Lower lobe of right lung (tissue), 2 donors: ENCODE results near the gene MYOC. TPM values are rescaled to one million over a fixed set of nuclear protein-coding genes. Genes with fewer than 3 reads are reported as not detected.

Experiments
- ATAC-seq, 2 donors: fragments of 200-7000 bp; cut with Tn5 transposase; one replicate each; pipeline ENCODE4 v1.9.1; 2020 to 2022; ENCODE audit warnings: mild to moderate bottlenecking in 2 of 2, moderate library complexity in 2 of 2
- DNase-seq: peaks from one replicate; pipeline ENCODE4 v3.0.0-alpha.2; 2020
- H3K27ac ChIP-seq: fragments of 200-600 bp; one replicate; pipeline ENCODE4 v1.8.0; 2022
- H3K27me3 ChIP-seq: fragments of 200-600 bp; one replicate; pipeline ENCODE4 v1.8.0; 2022; ENCODE audit warnings: low read depth
- H3K36me3 ChIP-seq: fragments of 200-600 bp; one replicate; pipeline ENCODE4 v1.8.0; 2022; ENCODE audit warnings: mild to moderate bottlenecking
- H3K4me1 ChIP-seq: fragments of 200-600 bp; one replicate; pipeline ENCODE4 v1.8.0; 2022
- H3K4me3 ChIP-seq: fragments of 200-600 bp; one replicate; pipeline ENCODE4 v1.8.0; 2022; ENCODE audit warnings: mild to moderate bottlenecking
- H3K9me3 ChIP-seq: fragments of 200-600 bp; one replicate; pipeline ENCODE4 v1.8.0; 2022
- intact Hi-C: fragments of 100-400 bp; cut with DNase I; formaldehyde crosslinking; loops from one replicate; pipeline ENCODE4 v1.11.0; 2022
- total RNA-seq: library from RNA; stranded (reverse); fragmentation: NEBNext Ultra II Directional; extraction: Animal tissue kit (Norgen Biotek cat#: 25700); gene quantifications from one replicate; pipeline ENCODE4 v1.2.1, GENCODE V29; 2021
- TF ChIP-seq, protein P1 (sequence below): fragments of 200-600 bp; IDR thresholded peaks from one replicate; pipeline ENCODE4 v1.8.0; 2022; ENCODE audit warnings: antibody characterized with exemption, mild to moderate bottlenecking
- donor health status: DM: no; HTN: yes; CAD: no; lungs with severe emphysema.

The MYOC gene
- total RNA-seq, 1 donor from 2014 or later, result 3.2 TPM

DNA sequence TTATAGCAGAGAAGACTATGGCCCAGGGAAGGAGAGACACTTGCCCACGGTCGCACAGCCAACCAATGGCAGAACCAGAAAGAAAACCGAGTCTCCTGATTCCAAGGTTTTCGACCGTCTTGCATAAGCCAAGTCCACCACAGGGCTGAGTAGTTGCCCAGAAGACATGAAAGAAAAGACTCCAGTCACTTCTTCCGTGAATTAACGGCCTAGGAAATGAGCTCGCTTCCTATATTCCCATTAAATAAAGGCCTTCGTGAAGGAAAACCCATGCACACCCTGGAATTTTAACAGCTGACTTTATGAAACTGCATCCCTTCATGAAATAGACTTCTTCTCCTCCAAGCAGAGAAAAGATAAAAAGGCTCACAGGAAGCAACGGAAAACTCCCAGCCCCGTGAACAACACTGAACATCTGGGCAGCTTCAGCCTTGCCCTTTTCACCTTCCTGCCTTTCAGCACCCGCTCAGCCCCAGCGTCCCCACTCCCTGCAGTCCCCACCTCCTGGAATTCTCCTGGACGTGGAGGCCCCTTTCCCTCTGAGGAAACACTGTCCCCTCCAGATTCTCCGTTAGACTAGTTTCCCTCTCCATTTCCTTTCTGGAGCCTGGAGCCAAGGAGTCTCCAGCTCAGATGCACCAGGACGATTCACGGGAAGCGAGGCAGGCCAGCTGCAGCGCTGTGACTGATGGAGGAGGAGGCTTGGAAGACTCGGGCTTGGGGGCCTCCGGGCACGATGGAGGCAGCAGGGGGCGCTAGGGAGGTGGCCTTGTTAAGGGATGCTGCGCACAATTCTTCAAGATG, 2.7 kb upstream of the MYOC start:
- H3K4me1 ChIP-seq, result peaks cover 26% of the 10 kb centered on the region
- DNase-seq, result peak; percentile 64
- H3K27ac ChIP-seq, result peak overlapping the region; percentile 79
- intact Hi-C loops, result no loop called here
- H3K4me3 ChIP-seq, result peak overlapping the region; percentile 23
- H3K36me3 ChIP-seq, result no peaks in the 10 kb centered on the region
- H3K9me3 ChIP-seq, result no peaks in the 10 kb centered on the region
- peak; percentile 61 to 72 for ATAC-seq
- no peaks in the 10 kb centered on the region for H3K27me3 ChIP-seq
- TF ChIP-seq, protein P1, sequence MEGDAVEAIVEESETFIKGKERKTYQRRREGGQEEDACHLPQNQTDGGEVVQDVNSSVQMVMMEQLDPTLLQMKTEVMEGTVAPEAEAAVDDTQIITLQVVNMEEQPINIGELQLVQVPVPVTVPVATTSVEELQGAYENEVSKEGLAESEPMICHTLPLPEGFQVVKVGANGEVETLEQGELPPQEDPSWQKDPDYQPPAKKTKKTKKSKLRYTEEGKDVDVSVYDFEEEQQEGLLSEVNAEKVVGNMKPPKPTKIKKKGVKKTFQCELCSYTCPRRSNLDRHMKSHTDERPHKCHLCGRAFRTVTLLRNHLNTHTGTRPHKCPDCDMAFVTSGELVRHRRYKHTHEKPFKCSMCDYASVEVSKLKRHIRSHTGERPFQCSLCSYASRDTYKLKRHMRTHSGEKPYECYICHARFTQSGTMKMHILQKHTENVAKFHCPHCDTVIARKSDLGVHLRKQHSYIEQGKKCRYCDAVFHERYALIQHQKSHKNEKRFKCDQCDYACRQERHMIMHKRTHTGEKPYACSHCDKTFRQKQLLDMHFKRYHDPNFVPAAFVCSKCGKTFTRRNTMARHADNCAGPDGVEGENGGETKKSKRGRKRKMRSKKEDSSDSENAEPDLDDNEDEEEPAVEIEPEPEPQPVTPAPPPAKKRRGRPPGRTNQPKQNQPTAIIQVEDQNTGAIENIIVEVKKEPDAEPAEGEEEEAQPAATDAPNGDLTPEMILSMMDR, result peak; percentile 71

DNA sequence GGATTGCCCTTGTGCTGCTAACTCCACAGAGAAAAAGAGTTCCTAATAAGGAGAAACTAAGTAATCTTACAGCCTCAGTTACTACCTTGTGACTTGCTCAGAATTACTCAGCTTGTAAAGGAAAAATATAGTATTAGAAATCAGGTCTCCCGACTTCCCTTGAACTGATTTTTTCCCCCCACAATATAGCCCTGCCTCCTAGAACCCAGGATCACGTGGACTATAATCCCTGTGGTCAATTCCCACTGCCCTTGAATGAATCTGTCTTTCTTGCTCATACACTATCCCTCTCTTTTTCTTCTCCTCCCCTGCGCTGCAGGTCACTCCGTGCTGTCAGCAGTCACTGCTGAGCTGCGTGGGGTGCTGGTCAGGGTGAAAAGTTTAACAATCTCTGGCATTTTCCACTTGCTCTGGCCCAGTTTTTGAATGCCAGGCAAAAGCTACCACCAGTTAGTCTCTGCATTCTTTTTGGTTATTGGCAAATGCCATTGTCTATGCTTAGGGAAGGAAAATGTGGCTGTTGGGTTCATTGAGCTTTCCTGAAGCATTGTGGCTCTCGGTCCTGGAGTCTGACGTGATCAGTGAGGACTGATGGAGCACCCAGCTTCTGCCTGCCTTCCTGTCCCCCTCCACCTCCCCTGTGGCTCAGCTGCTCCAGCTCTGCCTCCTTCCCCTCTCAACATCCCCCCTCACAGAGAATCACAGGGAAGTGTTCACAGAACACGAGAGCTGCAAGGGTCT, 1.9 kb upstream of the MYOC start:
- H3K4me1 ChIP-seq, result peaks cover 26% of the 10 kb centered on the region
- H3K27ac ChIP-seq, result peak overlapping the region; percentile 79
- no peaks in the 10 kb centered on the region for H3K27me3 ChIP-seq
- H3K4me3 ChIP-seq, result no peak overlapping the region
- H3K9me3 ChIP-seq, result no peaks in the 10 kb centered on the region
- ATAC-seq (peak; percentile 34 to 35), DNase-seq (no peak)
- TF ChIP-seq, protein P1, result no peak
- no peaks in the 10 kb centered on the region for H3K36me3 ChIP-seq
- intact Hi-C loops, result no loop called here

DNA sequence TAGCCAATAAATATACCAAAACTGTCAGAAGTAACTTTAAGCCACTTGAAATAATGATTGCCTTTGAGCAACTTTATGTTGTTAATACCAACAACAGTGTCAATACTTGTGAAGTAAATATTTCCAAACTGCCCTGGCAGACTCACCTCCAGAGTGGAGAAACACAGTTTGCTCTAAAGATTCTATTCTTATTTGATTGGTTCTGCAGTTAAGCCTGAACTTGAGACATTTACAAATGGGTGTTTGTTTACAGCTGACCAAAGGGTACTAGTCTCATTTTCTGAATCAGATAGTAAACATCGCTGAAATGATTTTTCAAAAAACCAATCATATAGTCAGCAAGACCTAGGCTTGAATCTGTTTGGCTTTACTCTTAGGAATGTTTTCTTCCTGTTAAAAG, 1.3 kb upstream of the MYOC start:
- DNase-seq (no peak), ATAC-seq (no peak)
- intact Hi-C loops, result no loop called here
- Histone ChIP-seq H3K36me3 (no peaks in the 10 kb centered on the region), H3K27me3 (no peaks in the 10 kb centered on the region), H3K27ac (peak overlapping the region; percentile 79), H3K4me1 (peaks cover 26% of the 10 kb centered on the region), H3K4me3 (no peak overlapping the region), H3K9me3 (no peaks in the 10 kb centered on the region)
- TF ChIP-seq, protein P1, result no peak

DNA sequence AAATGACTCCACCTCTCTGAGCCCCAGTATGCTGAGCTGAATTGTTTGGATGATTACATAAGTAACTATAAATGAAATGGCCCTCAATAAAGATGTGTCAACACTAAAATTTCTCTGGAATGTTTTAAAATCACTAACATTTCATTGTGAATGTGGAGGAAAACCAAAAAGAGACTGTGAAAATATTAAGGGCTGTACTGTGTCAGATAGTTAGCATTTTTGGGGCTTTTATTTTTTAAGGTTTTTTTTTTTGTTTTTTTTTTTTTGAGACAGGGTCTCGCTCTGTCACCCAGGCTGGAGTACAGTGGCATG, 6.3 kb downstream of the MYOC start:
- DNase-seq (no peak), ATAC-seq (no peak)
- Histone ChIP-seq H3K9me3 (no peaks in the 10 kb centered on the region), H3K4me3 (no peak overlapping the region), H3K27me3 (no peaks in the 10 kb centered on the region), H3K27ac (no peak overlapping the region), H3K36me3 (no peaks in the 10 kb centered on the region), H3K4me1 (peaks cover 15% of the 10 kb centered on the region)
- TF ChIP-seq, protein P1, result no peak
- intact Hi-C loops, result no loop called here

DNA sequence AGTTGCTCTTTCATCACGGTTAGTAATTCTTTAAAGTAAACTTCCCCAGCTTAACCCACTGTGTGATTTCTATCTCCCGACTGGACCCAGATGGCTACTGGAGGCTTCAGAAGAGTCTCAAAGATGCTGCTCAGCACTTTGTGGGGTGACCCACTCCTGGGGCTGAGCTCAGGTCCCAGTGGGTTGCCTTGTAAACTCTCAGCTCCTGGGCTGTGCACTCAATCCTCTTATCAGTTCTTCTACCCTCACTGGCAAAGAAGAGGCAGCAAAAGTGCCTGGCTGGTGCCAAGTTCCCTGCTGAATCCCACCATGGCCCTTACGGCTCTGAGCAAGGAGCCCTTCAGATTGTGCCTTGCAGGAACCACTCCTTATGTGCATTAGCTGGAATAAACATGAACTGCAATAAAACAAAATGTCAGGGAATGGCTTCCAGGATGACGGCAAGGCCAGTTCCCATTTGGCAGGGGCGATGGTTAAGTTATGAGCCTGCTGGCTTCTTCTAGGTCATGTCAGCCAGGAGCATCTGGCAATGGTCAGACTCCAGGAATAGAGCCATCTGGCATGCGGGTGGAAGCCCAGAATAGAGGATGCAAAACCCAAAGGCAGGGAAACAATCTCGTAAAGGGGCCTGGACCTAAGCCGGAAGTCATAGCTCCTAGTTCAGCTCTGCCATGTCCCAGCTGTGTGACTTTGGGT, 6.8 kb downstream of the MYOC start:
- Histone ChIP-seq H3K27ac (peak overlapping the region; percentile 71), H3K9me3 (no peaks in the 10 kb centered on the region), H3K27me3 (no peaks in the 10 kb centered on the region), H3K36me3 (no peaks in the 10 kb centered on the region), H3K4me3 (no peak overlapping the region), H3K4me1 (peaks cover 15% of the 10 kb centered on the region)
- DNase-seq (no peak), ATAC-seq (peak; percentile 57 to 63)
- intact Hi-C loops, result no loop called here
- TF ChIP-seq, protein P1, result no peak
